Stimulated activated CD4-positive, alpha-beta T cell treated with anti-CD3 and anti-CD28 coated beads, Interleukin-1b, Interleukin-23, amount 100 ng/mL, for 24 hours (primary cell): ENCODE measurements around the gene PBRM1.
"Not testable (repeated sequence)": the region's sequence is repeated elsewhere in the genome, so short reads cannot be mapped to it uniquely, and the experiment has no call there.

Source experiments
- DNase-seq, 4 experiments: peaks; one replicate each; pipeline ENCODE4 v3.0.0-alpha.2; 2020; ENCODE audit warnings: low read depth in 4 of 4, low spot score in 1 of 4

Gene PBRM1

GRCh38 chr3:52685709-52686691, at the start of gene PBRM1, which contains the start of gene GNL3:
Gene PBRM1, minus strand, starts transcription at chr3:52685913.
Gene GNL3, plus strand, starts transcription at chr3:52686032. Its CDS starts 61 bp downstream, at chr3:52686093.
- DNase-seq: peak; percentile 78 to 91 (median 85)

- DNase-seq: no peak
Observed at GRCh38 chr3:52733256-52733891, 47.7 kb upstream of the PBRM1 start.

- DNase-seq: no peak
Observed at GRCh38 chr3:52731590-52731989, 45.9 kb upstream of the PBRM1 start.

GRCh38 chr3:52730681-52731080, 45.0 kb upstream of the PBRM1 start:
- no peak for DNase-seq

- not testable (repeated sequence) for DNase-seq
Observed at GRCh38 chr3:52728753-52729152, 43.0 kb upstream of the PBRM1 start.

GRCh38 chr3:52724511-52724910, 38.8 kb upstream of the PBRM1 start:
- DNase-seq: no peak

- no peak for DNase-seq
Observed at GRCh38 chr3:52723935-52724334, 38.2 kb upstream of the PBRM1 start.

GRCh38 chr3:52722491-52722890, 36.8 kb upstream of the PBRM1 start:
- no peak for DNase-seq

GRCh38 chr3:52721730-52722008, 36.0 kb upstream of the PBRM1 start:
- no peak for DNase-seq

GRCh38 chr3:52721002-52721729, 35.5 kb upstream of the PBRM1 start:
- no peak for DNase-seq

GRCh38 chr3:52719618-52720017, 33.9 kb upstream of the PBRM1 start:
- no peak for DNase-seq

GRCh38 chr3:52715714-52716305, 30.1 kb upstream of the PBRM1 start:
- no peak for DNase-seq

- DNase-seq: no peak
Observed at GRCh38 chr3:52714335-52715302, 28.9 kb upstream of the PBRM1 start.

GRCh38 chr3:52712291-52713212, 26.8 kb upstream of the PBRM1 start:
- DNase-seq: no peak

GRCh38 chr3:52710512-52710911, 24.8 kb upstream of the PBRM1 start:
- no peak for DNase-seq

- DNase-seq: no peak
Observed at GRCh38 chr3:52707585-52707984, 21.9 kb upstream of the PBRM1 start.

- DNase-seq: peak; percentile 72 to 81 (median 75)
Observed at GRCh38 chr3:52705688-52706686, 20.3 kb upstream of the PBRM1 start, which contains the start of the genes GLT8D1 and SPCS1. Gene GLT8D1, minus strand, starts transcription at chr3:52705791. Its CDS starts 5,331 bp downstream, at chr3:52700460. Gene SPCS1, plus strand, starts transcription at chr3:52706106. Its CDS starts 141 bp downstream, at chr3:52706247.

GRCh38 chr3:52705438-52705687, 19.6 kb upstream of the PBRM1 start:
- DNase-seq: no peak
